Caco-2 (cell line): ENCODE results near the gene CNTNAP5. TPM values are rescaled to one million over a fixed set of nuclear protein-coding genes. Genes with fewer than 3 reads are reported as not detected.

Experiments used
- BruUV-seq: library from RNA; stranded (reverse); fragments of 400-500 nt; replicated peaks from 2 replicates; lab custom pipeline; 2021; lab: Mats Ljungman, UMichigan
- CTCF ChIA-PET: fragments of 300-600 bp; sonication (Branson Sonifier 250); formaldehyde crosslinking; loops from one replicate; lab custom pipeline; 2022; ENCODE audit warnings: antibody characterized with exemption; lab: Charles Lee
- POLR2A ChIA-PET: fragments of 300-600 bp; sonication (Branson Sonifier 250); formaldehyde crosslinking; loops from one replicate; lab custom pipeline; 2022; ENCODE audit warnings: antibody characterized with exemption; lab: Charles Lee
- DNase-seq, 2 experiments: peaks; one replicate each; pipeline versions ENCODE4 v3.0.0 to v3.0.0-alpha.2; 2020 to 2022
- H3K27me3 ChIP-seq: replicated peaks from 2 replicates; pipeline ENCODE4 v1.6.0; 2011; ENCODE audit warnings: low read length; ENCODE audit not compliant: control insufficient read depth, insufficient read depth
- H3K36me3 ChIP-seq: 2 replicates; pipeline ENCODE4 v1.5.1; 2011; ENCODE audit warnings: low read length; ENCODE audit not compliant: control insufficient read depth, insufficient read depth
- H3K4me1 ChIP-seq: fragments of 250-450 bp; sonication (Bioruptor Pico); 2 replicates; pipeline ENCODE4 v1.5.1; 2020; ENCODE audit warnings: mild to moderate bottlenecking
- H3K4me3 ChIP-seq: 2 replicates; pipeline ENCODE4 v1.5.1; 2011; ENCODE audit warnings: low read depth, mild to moderate bottlenecking, control low read depth, low read length
- H3K9me3 ChIP-seq: fragments of 250-450 bp; sonication (Bioruptor Pico); 2 replicates; pipeline ENCODE4 v1.5.1; 2020; ENCODE audit warnings: mild to moderate bottlenecking, moderate library complexity
- H3K27ac Mint-ChIP-seq: one replicate; pipeline ENCODE4 v1.8.0; 2022; ENCODE audit warnings: mixed read lengths; ENCODE audit not compliant: unreplicated experiment
- H3K27me3 Mint-ChIP-seq: one replicate; pipeline ENCODE4 v1.8.0; 2022; ENCODE audit warnings: mixed read lengths; ENCODE audit not compliant: insufficient read depth, unreplicated experiment
- H3K36me3 Mint-ChIP-seq: one replicate; pipeline ENCODE4 v1.8.0; 2022; ENCODE audit warnings: mild to moderate bottlenecking, mixed read lengths; ENCODE audit not compliant: insufficient read depth, unreplicated experiment
- H3K4me1 Mint-ChIP-seq: one replicate; pipeline ENCODE4 v1.8.0; 2022; ENCODE audit warnings: low read depth, mixed read lengths; ENCODE audit not compliant: unreplicated experiment
- H3K4me3 Mint-ChIP-seq: one replicate; pipeline ENCODE4 v1.8.0; 2022; ENCODE audit warnings: mild to moderate bottlenecking, moderate library complexity, mixed read lengths; ENCODE audit not compliant: unreplicated experiment
- H3K9me3 Mint-ChIP-seq: one replicate; pipeline ENCODE4 v1.8.0; 2022; ENCODE audit warnings: mixed read lengths; ENCODE audit not compliant: unreplicated experiment
- intact Hi-C: fragments of 100-400 bp; cut with micrococcal nuclease; formaldehyde crosslinking; loops from one replicate; pipeline ENCODE4 v1.10.0; 2022; ENCODE audit not compliant: unreplicated experiment
- total RNA-seq: library from RNA; stranded (reverse); gene quantifications from 2 replicates; pipeline ENCODE4 v1.2.3, GENCODE V29; 2022
- TF ChIP-seq, protein P1 (sequence below), 2 experiments: fragments of 200-600 bp in 1 of 2; IDR thresholded peaks; 1 replicate in 1 of 2; 2 replicates in 1 of 2; pipeline versions ENCODE4 v1.5.1 to v1.8.0; 2011 to 2022; ENCODE audit warnings: antibody characterized with exemption in 1 of 2, control low read depth in 1 of 2, inconsistent platforms in 1 of 2, low read depth in 1 of 2, low read length in 1 of 2, mild to moderate bottlenecking in 1 of 2, moderate library complexity in 1 of 2; ENCODE audit not compliant: insufficient read depth in 1 of 2, severe bottlenecking in 1 of 2, unreplicated experiment in 1 of 2

CNTNAP5 gene
- total RNA-seq, 1 experiment from 2014 or later: 0.14 TPM

DNA sequence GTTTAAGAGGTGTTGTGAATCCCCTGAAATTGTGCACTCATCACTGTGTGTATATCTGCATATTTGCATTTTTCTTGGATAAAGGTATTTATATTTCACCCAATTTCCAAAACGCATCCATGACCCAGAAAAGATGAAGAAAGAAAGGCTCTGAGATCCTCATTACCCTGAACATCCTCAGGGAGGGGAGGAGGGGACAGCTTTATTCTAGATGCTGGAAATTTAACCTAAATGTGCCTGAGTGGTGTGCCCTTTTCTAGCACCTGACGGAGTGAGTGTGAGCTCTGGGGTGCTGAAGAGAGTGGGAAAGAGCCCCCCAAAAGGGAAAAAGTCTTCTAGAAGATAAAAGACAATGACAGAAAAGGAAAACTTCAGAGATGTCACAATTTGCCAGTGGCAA, 20.8 kb downstream of the CNTNAP5 start:
- H3K4me1 ChIP-seq: peaks cover 19% of the 10 kb centered on the region
- ChIA-PET POLR2A (no interaction called here), CTCF (interaction anchor here (0.7 kb wide), 1 partner anchor 202 kb away, joined by 3 read pairs; no protein-coding TSS in a partner anchor)
- no peaks in the 10 kb centered on the region for H3K36me3 ChIP-seq
- intact Hi-C loops: no loop called here
- H3K27me3 ChIP-seq: no peaks in the 10 kb centered on the region
- Mint-ChIP-seq H3K9me3 (no peaks in the 10 kb centered on the region), H3K4me1 (peaks cover 16% of the 10 kb centered on the region), H3K27me3 (no peaks in the 10 kb centered on the region), H3K4me3 (no peak overlapping the region), H3K27ac (no peak overlapping the region), H3K36me3 (no peaks in the 10 kb centered on the region)
- no peaks in the 10 kb centered on the region for H3K9me3 ChIP-seq
- DNase-seq: no peak
- TF ChIP-seq, protein P1, sequence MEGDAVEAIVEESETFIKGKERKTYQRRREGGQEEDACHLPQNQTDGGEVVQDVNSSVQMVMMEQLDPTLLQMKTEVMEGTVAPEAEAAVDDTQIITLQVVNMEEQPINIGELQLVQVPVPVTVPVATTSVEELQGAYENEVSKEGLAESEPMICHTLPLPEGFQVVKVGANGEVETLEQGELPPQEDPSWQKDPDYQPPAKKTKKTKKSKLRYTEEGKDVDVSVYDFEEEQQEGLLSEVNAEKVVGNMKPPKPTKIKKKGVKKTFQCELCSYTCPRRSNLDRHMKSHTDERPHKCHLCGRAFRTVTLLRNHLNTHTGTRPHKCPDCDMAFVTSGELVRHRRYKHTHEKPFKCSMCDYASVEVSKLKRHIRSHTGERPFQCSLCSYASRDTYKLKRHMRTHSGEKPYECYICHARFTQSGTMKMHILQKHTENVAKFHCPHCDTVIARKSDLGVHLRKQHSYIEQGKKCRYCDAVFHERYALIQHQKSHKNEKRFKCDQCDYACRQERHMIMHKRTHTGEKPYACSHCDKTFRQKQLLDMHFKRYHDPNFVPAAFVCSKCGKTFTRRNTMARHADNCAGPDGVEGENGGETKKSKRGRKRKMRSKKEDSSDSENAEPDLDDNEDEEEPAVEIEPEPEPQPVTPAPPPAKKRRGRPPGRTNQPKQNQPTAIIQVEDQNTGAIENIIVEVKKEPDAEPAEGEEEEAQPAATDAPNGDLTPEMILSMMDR (IDR thresholded peaks at IDR 0.05; ENCODE audit: insufficient read depth in 1 of 2, low read depth in 1 of 2, low read length in 1 of 2, severe bottlenecking in 1 of 2, unreplicated experiment in 1 of 2): no peak
- BruUV-seq: no TSS peak
- H3K4me3 ChIP-seq: no peak overlapping the region

DNA sequence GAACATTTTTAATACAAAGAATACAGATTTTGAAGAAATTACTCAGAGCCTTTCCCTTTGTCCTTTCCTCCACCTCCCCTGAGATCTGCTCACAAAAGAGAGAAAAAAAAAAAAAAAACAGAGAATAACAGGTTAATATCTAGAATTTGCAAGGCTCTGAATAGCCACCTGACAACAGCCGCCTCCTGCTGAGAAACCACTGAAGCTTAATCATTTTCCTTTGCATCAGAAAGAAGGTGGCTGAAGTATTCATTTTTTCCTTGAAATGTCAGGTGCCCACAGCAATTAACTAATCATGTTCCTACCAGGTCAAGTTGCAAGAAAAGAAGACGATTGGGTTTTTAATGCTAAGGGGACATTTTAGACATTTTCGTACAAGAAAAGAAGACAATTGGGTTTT, 21.2 kb downstream of the CNTNAP5 start:
- peaks cover 16% of the 10 kb centered on the region for H3K4me1 Mint-ChIP-seq
- no peaks in the 10 kb centered on the region for H3K36me3 ChIP-seq
- POLR2A ChIA-PET: no interaction called here
- no peaks in the 10 kb centered on the region for H3K27me3 ChIP-seq
- H3K4me3 Mint-ChIP-seq: no peak overlapping the region
- CTCF ChIA-PET: no interaction called here
- no peaks in the 10 kb centered on the region for H3K9me3 Mint-ChIP-seq
- intact Hi-C loops: no loop called here
- peaks cover 19% of the 10 kb centered on the region for H3K4me1 ChIP-seq
- no TSS peak for BruUV-seq
- no peak overlapping the region for H3K27ac Mint-ChIP-seq
- TF ChIP-seq, protein P1 (IDR thresholded peaks at IDR 0.05; ENCODE audit: insufficient read depth in 1 of 2, low read depth in 1 of 2, low read length in 1 of 2, severe bottlenecking in 1 of 2, unreplicated experiment in 1 of 2): no peak
- H3K36me3 Mint-ChIP-seq: no peaks in the 10 kb centered on the region
- H3K27me3 Mint-ChIP-seq: no peaks in the 10 kb centered on the region
- no peak for DNase-seq
- no peaks in the 10 kb centered on the region for H3K9me3 ChIP-seq
- no peak overlapping the region for H3K4me3 ChIP-seq

DNA sequence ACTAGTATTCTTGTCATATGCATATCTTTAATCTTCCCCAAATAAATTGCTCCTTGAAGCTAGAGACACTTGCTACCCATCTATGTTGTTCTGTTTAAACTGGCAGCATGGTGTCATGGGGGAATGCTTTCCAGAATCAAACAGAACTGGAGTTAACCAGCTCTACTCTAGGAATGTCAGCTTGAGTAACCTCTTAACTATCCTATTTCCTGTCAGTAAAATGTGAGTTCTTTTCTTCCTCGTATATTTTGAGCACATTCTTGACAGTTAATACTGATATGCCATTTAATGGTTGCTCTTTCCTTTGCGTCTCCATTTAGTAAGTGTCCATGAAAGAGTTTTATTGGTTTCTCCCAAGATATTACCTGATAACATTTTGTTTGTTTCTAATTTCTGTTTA, 23.0 kb downstream of the CNTNAP5 start:
- peaks cover 16% of the 10 kb centered on the region for H3K4me1 Mint-ChIP-seq
- Histone ChIP-seq H3K9me3 (no peaks in the 10 kb centered on the region), H3K4me1 (peaks cover 19% of the 10 kb centered on the region), H3K36me3 (no peaks in the 10 kb centered on the region), H3K4me3 (no peak overlapping the region), H3K27me3 (no peaks in the 10 kb centered on the region)
- BruUV-seq: no TSS peak
- no peaks in the 10 kb centered on the region for H3K36me3 Mint-ChIP-seq
- H3K9me3 Mint-ChIP-seq: no peaks in the 10 kb centered on the region
- DNase-seq: no peak
- CTCF ChIA-PET: no interaction called here
- no peak overlapping the region for H3K27ac Mint-ChIP-seq
- POLR2A ChIA-PET: no interaction called here
- intact Hi-C loops: loop anchor here (2.0 kb wide), 1 partner anchor 33 kb away; no protein-coding TSS in a partner anchor
- H3K27me3 Mint-ChIP-seq: no peaks in the 10 kb centered on the region
- H3K4me3 Mint-ChIP-seq: no peak overlapping the region
- TF ChIP-seq, protein P1 (IDR thresholded peaks at IDR 0.05; ENCODE audit: insufficient read depth in 1 of 2, low read depth in 1 of 2, low read length in 1 of 2, severe bottlenecking in 1 of 2, unreplicated experiment in 1 of 2): no peak
